GM18858 (cell line): ENCODE data around the gene AMIGO1.

Experiments used
- ATAC-seq: cut with Tn5 transposase; IDR thresholded peaks from one replicate; pipeline ENCODE4 v1.9.1; 2021; ENCODE audit not compliant: unreplicated experiment

AMIGO1 gene

DNA sequence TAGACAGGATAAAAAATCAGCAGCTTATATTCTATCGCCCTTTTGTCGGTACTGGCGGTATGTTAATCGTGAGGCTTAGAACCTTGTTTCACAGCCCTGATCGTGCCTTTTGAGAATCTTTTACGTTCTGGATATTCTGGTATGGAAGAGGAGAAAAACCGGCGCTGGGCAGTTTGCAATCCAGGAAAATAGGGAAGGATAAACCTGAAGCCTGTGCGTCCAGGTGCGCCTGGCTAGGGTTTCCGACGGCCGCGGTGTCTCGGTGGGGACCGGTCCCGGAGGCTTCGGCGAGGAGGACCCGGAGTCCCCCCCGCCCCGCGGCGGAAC is 43.4 kb downstream of the AMIGO1 start:
- no peak for ATAC-seq

DNA sequence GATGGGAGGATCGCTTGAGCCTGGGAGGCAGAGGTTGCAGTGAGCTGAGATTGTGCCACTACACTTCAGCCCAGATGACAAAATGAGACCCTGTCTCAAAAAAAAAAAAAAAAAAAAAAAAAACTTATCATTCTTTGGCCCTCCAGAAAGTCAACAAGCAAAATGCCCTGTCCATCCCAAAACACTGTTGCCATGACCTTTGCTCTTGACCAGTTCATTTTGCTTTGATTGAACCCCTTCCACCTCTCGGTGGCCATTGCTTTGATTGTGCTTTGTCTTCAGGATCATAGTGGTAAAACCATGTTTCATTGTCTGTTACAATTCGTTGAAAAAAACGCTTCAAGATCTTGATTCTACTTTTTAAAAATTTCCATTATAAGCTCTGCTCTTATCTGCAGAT is 51.7 kb downstream of the AMIGO1 start:
- no peak for ATAC-seq

DNA sequence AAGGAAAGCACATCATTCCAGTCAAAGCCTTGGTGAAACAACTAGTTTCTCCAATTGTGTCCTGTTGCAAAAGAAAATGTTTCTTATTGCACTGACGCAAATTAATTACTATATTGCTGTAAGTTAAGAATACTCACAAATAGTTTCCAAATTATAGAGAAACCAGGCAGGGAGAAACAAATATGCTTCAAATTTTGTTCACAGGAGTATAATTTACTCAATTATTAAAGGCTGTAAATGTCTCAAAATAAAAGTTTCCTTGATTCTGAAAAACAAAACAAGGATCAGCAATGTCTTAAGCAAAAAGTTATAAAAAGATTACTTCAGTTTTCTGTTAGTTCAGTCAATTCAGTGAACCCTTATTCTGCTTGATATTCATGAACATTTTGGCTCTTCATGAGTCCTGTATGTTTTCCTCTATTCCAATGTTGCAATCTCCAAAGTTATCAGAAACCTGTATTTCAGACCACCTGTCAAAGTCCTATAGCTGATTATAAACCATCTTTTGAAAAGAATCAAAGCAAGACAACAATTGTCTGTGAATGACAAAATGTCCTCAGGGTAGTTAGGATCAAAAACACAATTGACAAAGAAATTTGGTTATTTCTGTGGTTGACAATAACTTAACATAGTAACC is 54.9 kb downstream of the AMIGO1 start:
- no peak for ATAC-seq
